ENCODE results near the gene CYP4Z1.
"Not testable (repeated sequence)": the region's sequence is repeated elsewhere in the genome, so short reads cannot be mapped to it uniquely, and the experiment has no call there.

The CYP4Z1 gene

GRCh38 chr1:47128854-47129253, 61.8 kb downstream of the CYP4Z1 start:
- DNase-seq (ENCODE audit: low spot score), result not testable (repeated sequence)

GRCh38 chr1:47129489-47130230, 62.6 kb downstream of the CYP4Z1 start:
- not testable (repeated sequence) for DNase-seq (ENCODE audit: low spot score)

GRCh38 chr1:47132665-47133064, 65.6 kb downstream of the CYP4Z1 start:
- not testable (repeated sequence) for DNase-seq (ENCODE audit: low spot score)

- DNase-seq (ENCODE audit: low spot score), result no peak
These were observed 70.2 kb downstream of the CYP4Z1 start, which contains the start of gene CYP4A22 for GRCh38 chr1:47137198-47137597. TSS of gene CYP4A22 (plus strand) at chr1:47137441. CDS start at chr1:47137486, 45 bp downstream.

- DNase-seq (ENCODE audit: low spot score), result no peak
These were observed 71.0 kb downstream of the CYP4Z1 start for GRCh38 chr1:47137925-47138615.

GRCh38 chr1:47140358-47140757, 73.3 kb downstream of the CYP4Z1 start:
- DNase-seq (ENCODE audit: low spot score), result not testable (repeated sequence)

GRCh38 chr1:47143654-47144053, 76.6 kb downstream of the CYP4Z1 start:
- DNase-seq (ENCODE audit: low spot score), result not testable (repeated sequence)

- not testable (repeated sequence) for DNase-seq (ENCODE audit: low spot score)
These were observed 79.5 kb downstream of the CYP4Z1 start for GRCh38 chr1:47146495-47146894.

GRCh38 chr1:47147047-47147785, 80.2 kb downstream of the CYP4Z1 start:
- DNase-seq (ENCODE audit: low spot score), result no peak

GRCh38 chr1:47149162-47149561, 82.1 kb downstream of the CYP4Z1 start:
- not testable (repeated sequence) for DNase-seq (ENCODE audit: low spot score)

- DNase-seq (ENCODE audit: low spot score), result not testable (repeated sequence)
These were observed 89.4 kb downstream of the CYP4Z1 start for GRCh38 chr1:47156457-47156856.

GRCh38 chr1:47157957-47158356, 90.9 kb downstream of the CYP4Z1 start:
- DNase-seq (ENCODE audit: low spot score), result not testable (repeated sequence)

GRCh38 chr1:47160716-47161115, 93.7 kb downstream of the CYP4Z1 start:
- DNase-seq (ENCODE audit: low spot score), result no peak

GRCh38 chr1:47161298-47162040, 94.4 kb downstream of the CYP4Z1 start:
- no peak for DNase-seq (ENCODE audit: low spot score)

- DNase-seq (ENCODE audit: low spot score), result no peak
These were observed 97.5 kb downstream of the CYP4Z1 start for GRCh38 chr1:47164552-47164951.

All from HuH-7.5 (cell line).